ENCODE results near the gene TMED5. TPM values are rescaled to one million over a fixed set of nuclear protein-coding genes. Genes with fewer than 3 reads are reported as not detected.
"Not testable (repeated sequence)": the region's sequence is repeated elsewhere in the genome, so short reads cannot be mapped to it uniquely, and the experiment has no call there.

Gene TMED5
- total RNA-seq (ENCODE audit: unreplicated experiment): 34.5 TPM
- long read RNA-seq, full-length matches to known transcripts: 25 of 27 reads
- long read RNA-seq, partial matches to known transcripts: 1 of 27 reads
- long read RNA-seq, other reads (novel, unspliced or antisense): 1 of 27 reads

- H3K27me3 Mint-ChIP-seq (ENCODE audit: unreplicated experiment): peaks cover 10% of the 10 kb centered on the region
- H3K27ac Mint-ChIP-seq (ENCODE audit: unreplicated experiment): peak within 1 kb of the TSS; percentile 98
- TF ChIP-seq, protein P1, sequence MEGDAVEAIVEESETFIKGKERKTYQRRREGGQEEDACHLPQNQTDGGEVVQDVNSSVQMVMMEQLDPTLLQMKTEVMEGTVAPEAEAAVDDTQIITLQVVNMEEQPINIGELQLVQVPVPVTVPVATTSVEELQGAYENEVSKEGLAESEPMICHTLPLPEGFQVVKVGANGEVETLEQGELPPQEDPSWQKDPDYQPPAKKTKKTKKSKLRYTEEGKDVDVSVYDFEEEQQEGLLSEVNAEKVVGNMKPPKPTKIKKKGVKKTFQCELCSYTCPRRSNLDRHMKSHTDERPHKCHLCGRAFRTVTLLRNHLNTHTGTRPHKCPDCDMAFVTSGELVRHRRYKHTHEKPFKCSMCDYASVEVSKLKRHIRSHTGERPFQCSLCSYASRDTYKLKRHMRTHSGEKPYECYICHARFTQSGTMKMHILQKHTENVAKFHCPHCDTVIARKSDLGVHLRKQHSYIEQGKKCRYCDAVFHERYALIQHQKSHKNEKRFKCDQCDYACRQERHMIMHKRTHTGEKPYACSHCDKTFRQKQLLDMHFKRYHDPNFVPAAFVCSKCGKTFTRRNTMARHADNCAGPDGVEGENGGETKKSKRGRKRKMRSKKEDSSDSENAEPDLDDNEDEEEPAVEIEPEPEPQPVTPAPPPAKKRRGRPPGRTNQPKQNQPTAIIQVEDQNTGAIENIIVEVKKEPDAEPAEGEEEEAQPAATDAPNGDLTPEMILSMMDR (IDR thresholded peaks at IDR 0.05; ENCODE audit: unreplicated experiment): no peak
- peaks cover 7% of the 10 kb centered on the region for H3K36me3 Mint-ChIP-seq (ENCODE audit: low read depth, unreplicated experiment)
- H3K9me3 Mint-ChIP-seq (ENCODE audit: unreplicated experiment): no peaks in the 10 kb centered on the region
- peak within 1 kb of the TSS; percentile 97 for H3K4me3 Mint-ChIP-seq (ENCODE audit: unreplicated experiment)
- peaks cover 27% of the 10 kb centered on the region for H3K4me1 Mint-ChIP-seq (ENCODE audit: unreplicated experiment)
- peak; percentile 97 for DNase-seq (ENCODE audit: low spot score)
Measured at GRCh38 chr1:93179886-93180722, at the start of gene TMED5. Gene TMED5 (minus strand): TSS chr1:93180413. CDS start chr1:93180242, 171 bp downstream.

- Mint-ChIP-seq H3K36me3 (ENCODE audit: low read depth, unreplicated experiment) (peaks cover 16% of the 10 kb centered on the region), H3K4me1 (ENCODE audit: unreplicated experiment) (no peaks in the 10 kb centered on the region), H3K4me3 (ENCODE audit: unreplicated experiment) (no peak overlapping the region), H3K9me3 (ENCODE audit: unreplicated experiment) (no peaks in the 10 kb centered on the region), H3K27me3 (ENCODE audit: unreplicated experiment) (no peaks in the 10 kb centered on the region), H3K27ac (ENCODE audit: unreplicated experiment) (no peak overlapping the region)
- DNase-seq (ENCODE audit: low spot score): no peak
- TF ChIP-seq, protein P1 (IDR thresholded peaks at IDR 0.05; ENCODE audit: unreplicated experiment): no peak
Measured at GRCh38 chr1:93223023-93223675, 42.9 kb upstream of the TMED5 start.

- Mint-ChIP-seq H3K4me1 (ENCODE audit: unreplicated experiment) (no peaks in the 10 kb centered on the region), H3K36me3 (ENCODE audit: low read depth, unreplicated experiment) (peaks cover 16% of the 10 kb centered on the region), H3K4me3 (ENCODE audit: unreplicated experiment) (no peak overlapping the region), H3K9me3 (ENCODE audit: unreplicated experiment) (no peaks in the 10 kb centered on the region), H3K27ac (ENCODE audit: unreplicated experiment) (no peak overlapping the region), H3K27me3 (ENCODE audit: unreplicated experiment) (no peaks in the 10 kb centered on the region)
- TF ChIP-seq, protein P1 (IDR thresholded peaks at IDR 0.05; ENCODE audit: unreplicated experiment): no peak
- DNase-seq (ENCODE audit: low spot score): no peak
Measured at GRCh38 chr1:93221913-93222312, 41.7 kb upstream of the TMED5 start.

- H3K4me3 Mint-ChIP-seq (ENCODE audit: unreplicated experiment); H3K27ac Mint-ChIP-seq (ENCODE audit: unreplicated experiment); H3K9me3 Mint-ChIP-seq (ENCODE audit: unreplicated experiment); H3K4me1 Mint-ChIP-seq (ENCODE audit: unreplicated experiment); DNase-seq (ENCODE audit: low spot score); H3K27me3 Mint-ChIP-seq (ENCODE audit: unreplicated experiment): not testable (repeated sequence)
- H3K36me3 Mint-ChIP-seq (ENCODE audit: low read depth, unreplicated experiment): peaks cover 11% of the 10 kb centered on the region
Measured at GRCh38 chr1:93220716-93221115, 40.5 kb upstream of the TMED5 start.

DNA sequence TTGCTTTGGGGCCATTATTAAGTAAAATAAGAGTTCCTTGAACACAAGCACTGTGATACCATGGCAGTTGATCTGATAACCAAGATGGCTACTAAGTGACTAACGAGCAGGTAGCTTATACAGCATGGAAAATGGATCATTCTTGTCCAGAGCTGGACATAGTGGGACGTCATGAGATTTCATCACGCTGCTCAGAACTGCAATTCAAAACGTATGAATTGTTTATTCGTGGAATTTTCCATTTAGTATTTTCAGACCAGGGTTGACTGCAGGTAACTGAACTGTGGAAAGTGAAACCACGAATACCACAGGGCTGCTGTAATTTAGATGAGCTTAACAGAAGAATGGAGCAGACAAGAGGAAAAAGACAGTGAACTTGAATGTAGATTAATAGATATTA is 39.2 kb upstream of the TMED5 start:
- H3K27me3 Mint-ChIP-seq (ENCODE audit: unreplicated experiment): no peaks in the 10 kb centered on the region
- H3K9me3 Mint-ChIP-seq (ENCODE audit: unreplicated experiment): no peaks in the 10 kb centered on the region
- TF ChIP-seq, protein P1 (IDR thresholded peaks at IDR 0.05; ENCODE audit: unreplicated experiment): no peak
- H3K4me1 Mint-ChIP-seq (ENCODE audit: unreplicated experiment): no peaks in the 10 kb centered on the region
- no peak for DNase-seq (ENCODE audit: low spot score)
- H3K4me3 Mint-ChIP-seq (ENCODE audit: unreplicated experiment): no peak overlapping the region
- peaks cover 11% of the 10 kb centered on the region for H3K36me3 Mint-ChIP-seq (ENCODE audit: low read depth, unreplicated experiment)
- H3K27ac Mint-ChIP-seq (ENCODE audit: unreplicated experiment): no peak overlapping the region

Measured in endothelial cell (in vitro differentiated cells).